ENCODE results near the gene RAVER2. TPM values are rescaled to one million over a fixed set of nuclear protein-coding genes. Genes with fewer than 3 reads are reported as not detected.

RAVER2 gene
- total and polyA plus RNA-seq, 3 donors from 2014 or later = 3.6 to 7.1 (median 6.7) TPM

DNA sequence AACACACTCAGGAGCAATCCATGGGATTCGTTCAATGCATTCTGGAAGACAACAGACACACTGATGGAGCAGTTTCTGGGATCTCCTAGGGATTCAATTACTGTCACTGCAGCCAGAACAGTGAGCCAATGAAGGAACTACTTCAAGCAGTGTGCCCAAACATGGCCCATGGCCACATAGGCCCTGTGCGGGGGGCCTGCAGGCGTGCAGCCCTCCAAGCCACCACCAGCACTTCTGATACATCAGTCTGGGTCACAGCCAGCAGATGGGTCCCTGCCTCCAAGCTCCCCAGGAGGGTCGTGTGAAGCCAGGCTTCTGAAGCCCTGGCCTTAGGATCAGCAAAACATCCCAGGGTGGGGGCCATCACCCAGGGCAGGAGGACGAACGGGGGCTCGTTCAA is 99.3 kb downstream of the RAVER2 start:
- Histone ChIP-seq H3K36me3 (ENCODE audit: low read depth, missing control alignments) (no peaks in the 10 kb centered on the region), H3K4me3 (no peak overlapping the region), H3K27ac (no peak overlapping the region), H3K27me3 (no peaks in the 10 kb centered on the region), H3K4me1 (no peaks in the 10 kb centered on the region), H3K9me3 (no peaks in the 10 kb centered on the region)
- TF ChIP-seq, protein P1, sequence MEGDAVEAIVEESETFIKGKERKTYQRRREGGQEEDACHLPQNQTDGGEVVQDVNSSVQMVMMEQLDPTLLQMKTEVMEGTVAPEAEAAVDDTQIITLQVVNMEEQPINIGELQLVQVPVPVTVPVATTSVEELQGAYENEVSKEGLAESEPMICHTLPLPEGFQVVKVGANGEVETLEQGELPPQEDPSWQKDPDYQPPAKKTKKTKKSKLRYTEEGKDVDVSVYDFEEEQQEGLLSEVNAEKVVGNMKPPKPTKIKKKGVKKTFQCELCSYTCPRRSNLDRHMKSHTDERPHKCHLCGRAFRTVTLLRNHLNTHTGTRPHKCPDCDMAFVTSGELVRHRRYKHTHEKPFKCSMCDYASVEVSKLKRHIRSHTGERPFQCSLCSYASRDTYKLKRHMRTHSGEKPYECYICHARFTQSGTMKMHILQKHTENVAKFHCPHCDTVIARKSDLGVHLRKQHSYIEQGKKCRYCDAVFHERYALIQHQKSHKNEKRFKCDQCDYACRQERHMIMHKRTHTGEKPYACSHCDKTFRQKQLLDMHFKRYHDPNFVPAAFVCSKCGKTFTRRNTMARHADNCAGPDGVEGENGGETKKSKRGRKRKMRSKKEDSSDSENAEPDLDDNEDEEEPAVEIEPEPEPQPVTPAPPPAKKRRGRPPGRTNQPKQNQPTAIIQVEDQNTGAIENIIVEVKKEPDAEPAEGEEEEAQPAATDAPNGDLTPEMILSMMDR (IDR thresholded peaks at IDR 0.05) = no peak
- intact Hi-C loops (cut with DNase I; ENCODE audit: low total_unique reads) = no loop called here
- WGBS, 2 donors = 94 to 95% methylated on average over 4 to 7 of the region's 7 CpGs
- no peak for DNase-seq

DNA sequence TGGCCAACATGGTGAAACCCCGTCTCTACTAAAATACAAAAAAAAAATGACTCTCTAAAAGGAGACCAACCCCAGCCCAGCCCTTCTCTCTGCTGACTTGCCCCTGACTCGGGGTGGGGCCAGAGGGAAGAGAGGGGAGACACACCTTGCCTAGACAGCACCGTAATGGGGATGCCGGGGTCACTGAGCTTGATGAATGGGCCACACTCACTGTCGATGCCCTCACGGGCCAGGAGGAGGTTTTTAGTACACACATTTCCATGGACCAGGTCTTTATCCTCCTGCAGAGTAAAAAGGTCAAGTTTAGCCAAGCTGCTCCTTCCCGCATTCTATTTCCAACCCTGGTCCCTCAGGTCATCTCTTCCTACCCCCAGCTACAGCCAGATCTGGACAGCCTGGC is 99.7 kb downstream of the RAVER2 start:
- no peak for DNase-seq
- Histone ChIP-seq H3K4me1 (no peaks in the 10 kb centered on the region), H3K27me3 (no peaks in the 10 kb centered on the region), H3K4me3 (no peak overlapping the region), H3K27ac (no peak overlapping the region), H3K36me3 (ENCODE audit: low read depth, missing control alignments) (no peaks in the 10 kb centered on the region), H3K9me3 (no peaks in the 10 kb centered on the region)
- WGBS, 2 donors = 90 to 95% methylated on average over 7 of the region's 7 CpGs
- TF ChIP-seq POLR2A (IDR thresholded peaks at IDR 0.05) = no peak
- TF ChIP-seq, protein P1 (IDR thresholded peaks at IDR 0.05) = no peak
- intact Hi-C loops (cut with DNase I; ENCODE audit: low total_unique reads) = no loop called here

DNA sequence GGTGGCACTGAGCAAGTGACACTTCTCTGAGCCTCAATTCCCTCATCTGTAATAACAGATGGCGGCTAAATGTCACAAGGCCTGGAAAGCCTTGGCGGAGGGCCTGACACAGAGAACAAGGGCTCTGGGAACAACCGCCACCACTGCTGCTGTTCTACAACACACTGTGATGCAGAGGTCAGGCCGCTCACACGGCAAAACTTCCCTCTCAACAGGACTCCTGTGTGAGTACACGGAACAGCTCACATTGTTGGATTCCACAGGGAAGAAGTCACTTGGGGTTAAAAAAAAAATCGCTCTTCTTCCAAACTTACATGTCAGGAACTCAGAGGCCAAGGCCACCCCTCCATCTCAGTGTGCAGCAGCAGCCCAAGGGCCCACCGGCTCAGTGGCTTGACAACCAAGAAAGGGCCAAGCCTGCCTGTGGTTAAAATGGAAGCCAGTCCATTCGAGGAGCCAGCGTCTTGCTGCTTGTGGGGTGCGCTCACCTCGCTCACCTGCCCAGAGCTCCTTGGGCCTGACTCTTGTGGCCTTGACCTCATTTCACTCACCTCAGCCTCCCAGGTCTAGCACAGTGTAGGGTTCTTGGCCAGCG is 101.1 kb downstream of the RAVER2 start:
- H3K4me3 ChIP-seq = no peak overlapping the region
- no peak overlapping the region for H3K27ac ChIP-seq
- no peaks in the 10 kb centered on the region for H3K4me1 ChIP-seq
- TF ChIP-seq POLR2A (IDR thresholded peaks at IDR 0.05) = no peak
- TF ChIP-seq, protein P1 (IDR thresholded peaks at IDR 0.05) = no peak
- DNase-seq = no peak
- H3K36me3 ChIP-seq (ENCODE audit: low read depth, missing control alignments) = no peaks in the 10 kb centered on the region
- H3K9me3 ChIP-seq = no peaks in the 10 kb centered on the region
- 87 to 88% methylated on average over 4 to 13 of the region's 13 CpGs for WGBS, 2 donors
- no peaks in the 10 kb centered on the region for H3K27me3 ChIP-seq
- intact Hi-C loops (cut with DNase I; ENCODE audit: low total_unique reads) = no loop called here

DNA sequence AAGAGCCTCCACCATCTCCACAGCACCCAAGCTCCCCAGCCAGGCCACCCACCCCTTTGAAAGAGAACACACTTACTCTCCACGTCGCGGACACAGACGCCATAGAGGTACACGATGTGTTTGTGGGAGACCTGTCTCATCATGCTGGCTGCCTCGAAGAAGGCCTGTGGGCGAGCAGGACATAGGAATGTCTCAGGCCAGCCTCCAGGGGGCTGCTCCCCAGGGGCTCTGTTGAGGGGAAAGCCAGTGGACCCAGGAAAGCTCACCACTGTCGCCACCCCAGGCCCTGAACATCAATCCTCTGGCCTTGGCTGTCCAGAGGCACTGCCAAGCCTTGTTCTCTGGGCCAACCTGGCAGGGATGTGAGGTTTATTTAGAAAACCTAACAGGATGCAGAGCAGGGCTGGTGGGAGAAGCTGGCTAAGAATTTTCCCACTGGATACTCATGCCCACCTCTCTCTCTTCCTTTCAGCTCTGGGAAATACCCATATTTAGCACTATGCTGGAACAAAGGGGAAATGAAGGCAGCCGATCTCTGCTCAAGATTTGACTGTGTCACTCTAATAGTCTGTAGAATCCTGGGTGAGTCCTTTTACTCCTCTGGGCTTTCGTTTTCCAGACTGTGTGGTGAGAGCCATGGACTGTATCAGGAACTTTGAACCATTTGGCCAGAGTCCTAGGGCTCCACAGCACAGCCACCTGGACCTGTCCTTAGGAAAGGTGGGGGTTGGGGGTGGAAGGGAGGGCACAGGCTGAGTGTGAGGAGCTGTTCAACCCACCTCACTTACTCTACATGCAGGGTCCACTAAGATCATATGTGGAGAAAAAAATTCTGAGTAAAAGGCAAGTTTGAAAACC is 101.9 kb downstream of the RAVER2 start:
- no peak for TF ChIP-seq POLR2A (IDR thresholded peaks at IDR 0.05)
- TF ChIP-seq, protein P1 (IDR thresholded peaks at IDR 0.05) = no peak
- Histone ChIP-seq H3K9me3 (no peaks in the 10 kb centered on the region), H3K27ac (no peak overlapping the region), H3K27me3 (no peaks in the 10 kb centered on the region), H3K4me3 (no peak overlapping the region), H3K4me1 (no peaks in the 10 kb centered on the region), H3K36me3 (ENCODE audit: low read depth, missing control alignments) (no peaks in the 10 kb centered on the region)
- intact Hi-C loops (cut with DNase I; ENCODE audit: low total_unique reads) = no loop called here
- 85 to 93% methylated on average over 10 of the region's 10 CpGs for WGBS, 2 donors
- DNase-seq = no peak

Measured in testis (tissue), 3 donors.